DND-41 (cell line): Measurements from ENCODE around the gene MCRIP2.

ENCODE experiments used
- CTCF ChIP-seq: IDR thresholded peaks from 2 replicates; pipeline ENCODE4 v1.5.1; 2012; ENCODE audit warnings: borderline replicate concordance, low read length, moderate library complexity, mild to moderate bottlenecking; ENCODE audit not compliant: poor library complexity, severe bottlenecking; ENCODE audit errors: extremely low read depth
- EZH2 ChIP-seq: IDR thresholded peaks from 3 replicates; pipeline ENCODE4 v1.6.1; 2012; ENCODE audit warnings: borderline replicate concordance, low read depth, mild to moderate bottlenecking, moderate library complexity, low read length, inconsistent platforms; ENCODE audit not compliant: severe bottlenecking

GRCh38 chr16:629833-630248, 11.8 kb upstream of the MCRIP2 start:
- TF ChIP-seq CTCF (no peak), EZH2 (no peak)
